ENCODE data around the gene PRCD.
A peak's percentile ranks its signal among the peaks of the same experiment; 100 is the strongest.
"Not testable (repeated sequence)": the region's sequence is repeated elsewhere in the genome, so short reads cannot be mapped to it uniquely, and the experiment has no call there.

PRCD gene

DNA sequence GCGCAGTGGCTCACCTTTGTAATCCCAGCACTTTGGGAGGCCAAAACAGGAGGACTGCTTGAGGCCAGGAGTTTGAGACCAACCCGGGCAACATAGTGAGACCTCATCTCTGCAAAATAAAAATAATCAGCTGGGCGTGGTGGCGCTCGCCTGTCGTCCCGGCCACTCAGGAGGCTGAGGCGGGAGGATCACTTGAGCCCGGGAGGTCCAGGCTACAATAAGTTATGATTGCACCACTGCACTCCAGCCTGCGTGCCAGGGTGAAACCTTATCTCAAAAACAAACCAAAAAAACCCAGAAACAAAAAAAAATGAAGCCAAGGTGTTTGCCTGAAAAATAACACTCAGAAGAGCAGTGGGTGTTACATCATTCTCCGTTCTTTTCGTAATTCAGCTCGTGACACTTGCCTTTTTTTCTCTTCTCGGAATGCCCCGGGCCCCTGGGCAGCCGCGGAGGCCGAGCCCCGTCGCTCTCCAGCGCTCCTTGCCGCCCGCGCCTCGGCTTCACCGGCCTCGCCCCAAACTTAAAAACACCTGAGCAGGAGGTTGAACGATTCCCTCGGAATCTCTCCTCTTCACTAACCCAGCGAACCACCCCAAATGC is 17.0 kb downstream of the PRCD start:
- peak; percentile 34 for DNase-seq (ENCODE audit: low spot score)

- DNase-seq (ENCODE audit: low spot score), result peak; percentile 94
Measured at GRCh38 chr17:76557368-76558197, 17.7 kb downstream of the PRCD start.

GRCh38 chr17:76558198-76559095 is 18.6 kb downstream of the PRCD start:
- peak; percentile 43 for DNase-seq (ENCODE audit: low spot score)

DNA sequence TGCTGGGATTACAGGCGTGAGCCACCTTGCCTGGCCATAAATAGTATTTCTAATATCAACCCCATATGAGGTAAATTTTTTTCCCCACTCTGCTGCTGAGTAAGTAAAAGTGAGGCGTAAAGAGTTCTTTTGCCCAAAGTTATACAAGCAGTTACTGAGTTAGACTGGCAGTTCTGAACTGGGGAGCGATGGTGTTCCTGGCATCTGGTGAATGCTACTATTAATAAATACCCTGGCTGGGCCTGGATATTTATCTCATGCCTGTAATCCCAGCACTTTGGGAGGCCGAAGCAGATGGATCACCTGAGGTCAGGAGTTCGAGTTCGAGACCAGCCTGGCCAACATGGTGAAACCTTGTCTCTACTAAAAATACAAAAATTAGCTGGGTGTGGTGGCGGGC is 19.6 kb downstream of the PRCD start:
- not testable (repeated sequence) for DNase-seq (ENCODE audit: low spot score)

GRCh38 chr17:76560036-76560876 is 20.4 kb downstream of the PRCD start:
- DNase-seq (ENCODE audit: low spot score), result no peak

DNA sequence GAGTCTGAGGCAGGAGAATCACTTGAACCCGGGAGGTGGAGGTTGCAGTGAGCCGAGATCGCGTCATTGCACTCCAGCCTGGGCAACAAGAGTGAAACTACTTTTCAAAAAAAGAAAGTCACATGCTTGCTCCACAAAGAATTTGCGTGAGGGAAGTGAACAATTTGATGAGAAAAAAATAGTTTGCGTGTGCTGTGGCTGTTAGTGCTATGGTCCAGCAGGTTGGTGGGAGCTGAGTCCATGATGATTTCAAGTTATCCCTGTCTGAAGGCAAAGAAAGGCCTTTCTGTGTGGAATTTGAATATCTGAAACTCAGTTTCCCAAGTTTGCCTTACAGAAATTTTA is 21.0 kb downstream of the PRCD start:
- no peak for DNase-seq (ENCODE audit: low spot score)

DNA sequence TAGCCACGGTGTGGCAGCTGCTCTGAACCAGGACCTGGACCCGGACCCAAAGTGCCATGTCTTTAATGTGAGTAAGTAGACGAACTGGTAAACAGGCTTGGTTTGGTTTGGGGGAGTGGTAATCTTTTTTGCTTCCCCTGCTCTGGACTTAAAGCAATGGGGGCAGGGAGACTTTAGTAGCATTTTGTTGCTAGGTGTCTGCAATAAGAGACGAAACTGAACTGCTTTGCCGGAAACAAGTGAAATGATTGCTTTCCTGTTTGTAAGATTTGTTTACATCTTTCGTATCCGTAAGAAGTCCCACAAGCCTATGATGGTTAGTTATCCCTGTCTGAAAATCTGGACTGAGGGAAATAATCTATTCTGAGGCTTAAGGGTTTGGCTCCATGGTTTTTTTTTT is 21.5 kb downstream of the PRCD start:
- no peak for DNase-seq (ENCODE audit: low spot score)

- DNase-seq (ENCODE audit: low spot score), result no peak
Measured at GRCh38 chr17:76561799-76562268, 22.0 kb downstream of the PRCD start.

DNA sequence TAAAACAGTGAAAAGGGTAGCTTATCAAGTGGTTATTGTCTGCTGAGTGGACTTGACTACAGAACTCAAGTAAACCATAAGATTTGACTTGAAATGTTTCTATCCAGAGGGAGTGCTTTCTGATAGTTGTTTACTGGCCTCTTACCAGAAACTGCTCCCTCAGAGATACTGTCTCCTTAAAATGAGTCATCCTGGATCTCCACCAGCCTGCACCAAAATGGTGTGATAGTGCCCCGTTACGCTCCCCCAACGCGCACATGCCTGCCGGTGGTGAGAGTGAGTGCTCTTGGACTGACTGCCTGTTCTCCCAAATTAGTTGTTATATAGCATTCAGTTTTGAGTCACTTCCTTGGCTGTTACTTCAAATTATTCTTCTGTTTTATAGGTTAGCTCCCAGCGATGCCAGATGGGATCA is 22.9 kb downstream of the PRCD start:
- DNase-seq (ENCODE audit: low spot score), result peak; percentile 79

GRCh38 chr17:76563359-76563758 is 23.5 kb downstream of the PRCD start:
- not testable (repeated sequence) for DNase-seq (ENCODE audit: low spot score)

DNA sequence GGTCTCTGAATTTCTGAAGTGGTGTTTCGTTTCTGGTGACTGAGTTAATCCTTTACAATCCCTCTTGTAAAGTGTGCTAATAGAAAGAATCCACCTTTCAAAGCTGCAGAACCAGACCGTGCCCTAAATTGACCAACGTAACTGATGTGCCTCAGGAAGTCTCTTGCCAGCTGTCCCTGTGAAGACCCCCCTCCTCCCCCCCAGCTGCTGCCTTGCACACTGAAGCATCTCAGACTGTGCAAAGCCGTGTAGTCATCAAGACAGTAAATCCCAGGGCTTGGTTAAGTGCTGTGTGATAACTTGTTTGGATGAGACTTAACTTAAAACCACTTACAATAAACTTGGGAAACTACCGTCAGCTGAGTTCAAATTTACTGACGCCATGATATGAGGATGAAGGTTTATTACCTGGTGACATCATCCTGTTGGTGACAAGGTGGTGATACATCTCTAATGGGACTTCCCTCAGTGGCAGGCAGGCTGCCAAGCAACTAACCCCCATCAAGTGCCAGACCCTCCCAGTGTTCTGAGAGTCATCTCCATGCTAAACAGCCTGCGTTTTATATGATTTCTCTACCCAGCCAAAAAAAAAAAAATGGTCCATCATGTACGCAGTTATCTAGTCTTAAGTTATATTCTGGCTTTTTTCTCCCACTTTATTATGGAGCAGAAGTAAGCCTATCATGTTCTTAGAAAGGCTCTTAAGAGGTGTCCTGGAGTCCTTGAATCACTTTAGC is 25.3 kb downstream of the PRCD start:
- DNase-seq (ENCODE audit: low spot score), result not testable (repeated sequence)

- no peak for DNase-seq (ENCODE audit: low spot score)
Measured at GRCh38 chr17:76565728-76566612, 26.1 kb downstream of the PRCD start.

DNA sequence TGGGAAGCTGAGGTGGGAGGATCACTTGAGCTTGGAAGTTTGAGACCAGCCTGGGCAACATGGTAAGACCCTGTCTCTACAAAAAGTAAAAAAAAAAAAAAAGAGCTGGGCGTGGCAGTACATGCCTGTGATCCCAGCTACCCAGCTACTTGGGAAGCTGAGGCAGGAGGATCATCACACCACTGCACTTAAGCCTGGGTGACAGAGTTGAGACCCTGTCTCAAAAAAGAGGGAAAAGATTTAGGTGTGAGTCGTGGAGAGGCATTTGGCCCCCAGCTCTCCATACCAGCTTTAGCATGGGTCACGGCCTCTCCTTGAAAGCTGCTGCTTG is 26.7 kb downstream of the PRCD start:
- no peak for DNase-seq (ENCODE audit: low spot score)

- no peak for DNase-seq (ENCODE audit: low spot score)
Measured at GRCh38 chr17:76566988-76567431, 27.2 kb downstream of the PRCD start.

- DNase-seq (ENCODE audit: low spot score), result no peak
Measured at GRCh38 chr17:76567634-76568432, 28.0 kb downstream of the PRCD start.

DNA sequence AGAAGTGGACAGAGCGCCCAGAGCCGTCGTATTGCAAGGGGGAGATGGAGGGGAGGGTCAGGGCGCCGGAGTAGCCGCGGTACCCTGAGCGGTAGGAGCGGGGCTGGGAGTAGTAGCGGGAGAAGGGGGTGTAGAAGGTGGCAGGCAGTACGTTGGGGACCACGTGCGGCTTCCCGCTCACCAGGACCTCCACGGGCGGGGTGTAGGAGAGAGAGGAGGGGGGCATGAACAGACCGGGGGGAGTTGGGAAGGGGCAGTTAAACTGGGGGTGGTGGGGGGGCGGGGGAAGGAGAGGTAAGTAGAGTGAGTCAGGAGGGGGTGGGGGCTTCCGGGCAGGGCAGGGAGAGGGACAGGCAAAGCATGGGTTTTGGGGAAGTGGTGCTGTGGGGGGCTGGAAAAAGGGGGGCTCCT is 29.0 kb downstream of the PRCD start:
- no peak for DNase-seq (ENCODE audit: low spot score)

DNA sequence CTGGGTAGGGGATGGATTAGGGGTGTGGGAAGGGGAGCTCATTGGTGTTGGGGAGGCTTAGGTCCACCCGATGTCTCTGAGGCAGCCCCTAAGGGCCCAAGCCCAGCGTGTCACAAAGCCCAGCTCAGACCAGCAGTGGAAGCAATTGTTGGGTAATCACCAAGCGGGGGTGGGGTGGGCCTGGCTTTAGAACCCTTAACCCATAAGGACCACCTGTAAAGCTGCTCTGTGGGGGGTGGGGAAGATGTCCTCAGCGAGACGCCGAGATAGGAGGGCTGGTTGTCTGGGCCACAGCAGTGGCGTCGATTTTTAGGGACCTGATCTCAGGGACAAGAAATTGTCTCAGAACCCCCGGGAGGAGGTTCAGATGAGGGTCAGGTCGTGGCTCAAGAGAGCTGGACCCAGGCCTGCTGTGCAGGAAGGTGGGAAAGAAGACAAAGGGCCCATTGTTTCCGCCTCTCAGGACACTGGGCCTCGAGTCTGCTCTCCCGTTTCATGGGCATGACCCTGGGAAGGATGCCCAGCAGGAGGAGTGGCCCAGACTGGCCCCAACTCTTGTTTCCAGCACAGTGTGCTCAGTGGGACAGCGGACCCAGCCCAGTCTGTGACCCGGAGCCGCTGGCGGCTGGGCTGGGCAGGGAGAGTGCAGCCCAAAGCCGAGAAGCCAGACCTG is 29.9 kb downstream of the PRCD start:
- no peak for DNase-seq (ENCODE audit: low spot score)

DNA sequence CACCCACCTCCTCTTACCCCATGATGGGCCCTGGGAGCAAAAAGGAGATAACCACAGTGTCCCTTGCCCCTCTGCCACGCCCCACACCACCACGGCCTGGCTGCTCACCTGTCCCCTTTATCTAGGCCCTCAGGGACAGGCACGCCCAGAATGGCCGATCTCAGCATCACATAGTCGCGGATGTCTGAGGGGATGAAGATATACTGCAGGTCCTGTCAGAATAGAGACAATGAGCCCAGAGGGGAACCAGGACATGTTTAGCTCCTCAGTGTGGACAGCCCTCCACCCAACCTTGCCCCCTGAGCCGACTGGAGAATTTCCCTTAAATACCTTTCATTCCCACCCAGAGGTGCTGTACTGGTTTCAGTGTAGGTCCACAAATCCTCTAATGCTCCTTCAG is 30.6 kb downstream of the PRCD start:
- no peak for DNase-seq (ENCODE audit: low spot score)
